Measurements from ENCODE around the gene ADGRG6. TPM values are rescaled to one million over a fixed set of nuclear protein-coding genes. Genes with fewer than 3 reads are reported as not detected.
"Not testable (repeated sequence)": the region's sequence is repeated elsewhere in the genome, so short reads cannot be mapped to it uniquely, and the experiment has no call there.

ADGRG6 gene
- total and polyA plus RNA-seq, 3 donors from 2014 or later: 5.1 to 10.6 (median 7.2) TPM

DNA sequence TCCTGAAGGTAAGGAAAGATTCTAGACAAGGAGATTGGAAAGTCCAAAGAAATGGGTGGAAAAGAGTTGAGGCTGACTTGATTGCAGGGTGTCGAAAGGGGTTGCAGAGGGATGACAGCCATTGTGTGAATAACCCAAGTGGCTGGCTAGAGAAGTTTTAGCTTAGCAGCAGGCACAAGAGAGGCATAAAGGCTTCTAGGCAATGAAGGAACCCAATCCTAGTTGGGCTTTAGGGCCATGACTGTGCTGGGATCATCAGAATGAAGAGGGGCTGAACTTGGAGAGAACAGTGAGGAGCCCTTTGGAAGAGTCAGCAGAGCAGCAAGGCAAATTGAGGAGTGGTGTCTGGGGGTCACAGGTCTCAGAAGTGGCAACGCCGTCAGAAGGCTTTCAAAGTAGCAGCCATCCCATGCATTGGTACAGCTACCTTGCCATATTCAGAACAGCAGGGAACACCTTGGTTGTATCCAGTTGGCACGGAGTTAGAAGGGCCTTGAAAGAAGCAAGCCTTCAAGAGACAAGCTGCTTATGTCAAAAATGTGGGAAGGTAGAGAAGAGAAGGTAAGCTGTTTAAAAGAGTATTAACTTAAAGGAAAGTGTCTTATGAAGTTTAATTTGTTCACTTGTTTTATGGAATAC is 146.4 kb downstream of the ADGRG6 start:
- H3K9me3 ChIP-seq: no peaks in the 10 kb centered on the region
- TF ChIP-seq, protein P1, sequence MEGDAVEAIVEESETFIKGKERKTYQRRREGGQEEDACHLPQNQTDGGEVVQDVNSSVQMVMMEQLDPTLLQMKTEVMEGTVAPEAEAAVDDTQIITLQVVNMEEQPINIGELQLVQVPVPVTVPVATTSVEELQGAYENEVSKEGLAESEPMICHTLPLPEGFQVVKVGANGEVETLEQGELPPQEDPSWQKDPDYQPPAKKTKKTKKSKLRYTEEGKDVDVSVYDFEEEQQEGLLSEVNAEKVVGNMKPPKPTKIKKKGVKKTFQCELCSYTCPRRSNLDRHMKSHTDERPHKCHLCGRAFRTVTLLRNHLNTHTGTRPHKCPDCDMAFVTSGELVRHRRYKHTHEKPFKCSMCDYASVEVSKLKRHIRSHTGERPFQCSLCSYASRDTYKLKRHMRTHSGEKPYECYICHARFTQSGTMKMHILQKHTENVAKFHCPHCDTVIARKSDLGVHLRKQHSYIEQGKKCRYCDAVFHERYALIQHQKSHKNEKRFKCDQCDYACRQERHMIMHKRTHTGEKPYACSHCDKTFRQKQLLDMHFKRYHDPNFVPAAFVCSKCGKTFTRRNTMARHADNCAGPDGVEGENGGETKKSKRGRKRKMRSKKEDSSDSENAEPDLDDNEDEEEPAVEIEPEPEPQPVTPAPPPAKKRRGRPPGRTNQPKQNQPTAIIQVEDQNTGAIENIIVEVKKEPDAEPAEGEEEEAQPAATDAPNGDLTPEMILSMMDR (IDR thresholded peaks at IDR 0.05): no peak
- no peak for TF ChIP-seq POLR2A (IDR thresholded peaks at IDR 0.05)
- intact Hi-C loops (cut with DNase I; ENCODE audit: low total_unique reads): no loop called here
- no peaks in the 10 kb centered on the region for H3K4me1 ChIP-seq
- WGBS, 2 donors: 95% methylated on average over 4 of the region's 4 CpGs
- no peak overlapping the region for H3K27ac ChIP-seq
- H3K4me3 ChIP-seq: no peak overlapping the region
- no peak for DNase-seq
- no peaks in the 10 kb centered on the region for H3K27me3 ChIP-seq
- no peaks in the 10 kb centered on the region for H3K36me3 ChIP-seq (ENCODE audit: low read depth, missing control alignments)

- 76 to 83% methylated on average over 5 of the region's 5 CpGs for WGBS, 2 donors
- H3K4me1 ChIP-seq; H3K4me3 ChIP-seq; DNase-seq; intact Hi-C loops (cut with DNase I; ENCODE audit: low total_unique reads); H3K9me3 ChIP-seq; H3K27me3 ChIP-seq; H3K27ac ChIP-seq; H3K36me3 ChIP-seq (ENCODE audit: low read depth, missing control alignments): not testable (repeated sequence)
These were observed 149.0 kb downstream of the ADGRG6 start for GRCh38 chr6:142450856-142451255.

DNA sequence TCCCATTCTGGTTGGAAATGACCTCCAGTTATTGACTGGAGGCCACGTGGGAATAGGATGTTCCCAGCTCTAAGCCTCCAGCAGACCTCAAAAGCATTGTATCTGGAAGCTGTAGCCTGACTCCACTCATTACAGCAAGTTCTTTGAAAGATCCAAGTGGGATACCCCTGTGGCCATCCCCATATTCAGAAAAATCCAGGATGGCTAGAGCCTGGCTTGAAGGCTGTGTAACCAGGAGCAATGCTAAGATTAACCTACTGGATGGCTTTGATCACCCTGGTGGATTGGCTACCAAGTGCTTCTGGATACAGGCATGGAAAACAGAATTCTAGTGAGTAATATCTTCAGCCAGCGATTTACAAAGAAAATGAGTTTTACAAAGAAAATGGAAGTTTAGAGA is 151.2 kb downstream of the ADGRG6 start:
- no peak overlapping the region for H3K4me3 ChIP-seq
- no peaks in the 10 kb centered on the region for H3K36me3 ChIP-seq (ENCODE audit: low read depth, missing control alignments)
- WGBS, 2 donors: 73 to 83% methylated on average over 2 of the region's 2 CpGs
- TF ChIP-seq POLR2A (IDR thresholded peaks at IDR 0.05): no peak
- TF ChIP-seq, protein P1 (IDR thresholded peaks at IDR 0.05): no peak
- no peak for DNase-seq
- intact Hi-C loops (cut with DNase I; ENCODE audit: low total_unique reads): no loop called here
- H3K27ac ChIP-seq: no peak overlapping the region
- no peaks in the 10 kb centered on the region for H3K4me1 ChIP-seq
- no peaks in the 10 kb centered on the region for H3K27me3 ChIP-seq
- H3K9me3 ChIP-seq: no peaks in the 10 kb centered on the region

GRCh38 chr6:142454196-142454595 is 152.4 kb downstream of the ADGRG6 start:
- H3K36me3 ChIP-seq (ENCODE audit: low read depth, missing control alignments); H3K27ac ChIP-seq; H3K4me3 ChIP-seq; intact Hi-C loops (cut with DNase I; ENCODE audit: low total_unique reads); H3K4me1 ChIP-seq; DNase-seq; H3K9me3 ChIP-seq; H3K27me3 ChIP-seq: not testable (repeated sequence)
- 87 to 88% methylated on average over 1 of the region's 1 CpG for WGBS, 2 donors

DNA sequence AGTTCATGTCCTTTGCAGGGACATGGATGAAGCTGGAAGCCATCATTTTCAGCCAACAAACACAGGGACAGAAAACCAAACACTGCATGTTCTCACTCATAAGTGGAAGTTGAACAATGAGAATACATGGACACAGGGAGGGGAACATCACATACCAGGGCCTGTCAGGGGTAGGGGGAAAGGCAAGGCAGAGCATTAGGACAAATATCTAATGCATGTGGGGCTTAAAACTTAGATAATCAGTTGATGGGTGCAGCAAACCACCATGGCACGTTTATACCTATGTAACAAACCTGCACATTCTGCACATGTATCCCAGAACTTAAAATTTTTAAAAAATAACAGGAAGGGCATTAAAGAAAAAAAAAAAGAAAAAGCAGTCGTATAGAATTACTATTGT is 153.0 kb downstream of the ADGRG6 start:
- DNase-seq; intact Hi-C loops (cut with DNase I; ENCODE audit: low total_unique reads); H3K9me3 ChIP-seq; H3K4me3 ChIP-seq; H3K27me3 ChIP-seq; H3K4me1 ChIP-seq; H3K27ac ChIP-seq; H3K36me3 ChIP-seq (ENCODE audit: low read depth, missing control alignments): not testable (repeated sequence)
- 76 to 78% methylated on average over 2 of the region's 2 CpGs for WGBS, 2 donors

GRCh38 chr6:142455957-142456589 is 154.3 kb downstream of the ADGRG6 start:
- Histone ChIP-seq H3K36me3 (ENCODE audit: low read depth, missing control alignments) (no peaks in the 10 kb centered on the region), H3K4me3 (no peak overlapping the region), H3K4me1 (no peaks in the 10 kb centered on the region), H3K9me3 (no peaks in the 10 kb centered on the region), H3K27ac (no peak overlapping the region), H3K27me3 (no peaks in the 10 kb centered on the region)
- no peak for DNase-seq
- intact Hi-C loops (cut with DNase I; ENCODE audit: low total_unique reads): no loop called here
- 79 to 83% methylated on average over 8 of the region's 8 CpGs for WGBS, 2 donors
- TF ChIP-seq POLR2A (IDR thresholded peaks at IDR 0.05): no peak
- TF ChIP-seq, protein P1 (IDR thresholded peaks at IDR 0.05): no peak
